ENCODE results near the gene PIEZO2. TPM values are rescaled to one million over a fixed set of nuclear protein-coding genes. Genes with fewer than 3 reads are reported as not detected.

The PIEZO2 gene
- total RNA-seq, 1 donor from 2014 or later = 3.9 TPM

DNA sequence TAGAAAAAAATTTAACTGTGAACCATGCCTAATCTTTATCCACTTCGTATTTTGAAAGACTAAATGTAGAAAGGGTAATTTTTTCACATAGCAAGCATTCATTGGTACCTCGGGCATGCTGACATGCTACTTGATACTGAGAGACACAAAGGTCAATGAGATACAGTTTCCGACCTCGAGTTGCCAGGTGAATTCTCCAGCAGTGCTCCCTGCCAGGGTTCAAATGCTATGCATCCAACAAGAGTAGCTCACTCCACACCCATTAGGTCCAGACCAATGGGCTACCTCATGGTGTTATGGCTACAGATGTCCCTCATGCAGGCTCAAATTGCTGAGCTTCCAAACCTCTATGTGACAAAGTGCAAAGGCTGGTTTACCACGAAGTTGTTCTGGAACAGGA lies 305.8 kb downstream of the PIEZO2 start:
- DNase-seq (ENCODE audit: low spot score) = no peak

DNA sequence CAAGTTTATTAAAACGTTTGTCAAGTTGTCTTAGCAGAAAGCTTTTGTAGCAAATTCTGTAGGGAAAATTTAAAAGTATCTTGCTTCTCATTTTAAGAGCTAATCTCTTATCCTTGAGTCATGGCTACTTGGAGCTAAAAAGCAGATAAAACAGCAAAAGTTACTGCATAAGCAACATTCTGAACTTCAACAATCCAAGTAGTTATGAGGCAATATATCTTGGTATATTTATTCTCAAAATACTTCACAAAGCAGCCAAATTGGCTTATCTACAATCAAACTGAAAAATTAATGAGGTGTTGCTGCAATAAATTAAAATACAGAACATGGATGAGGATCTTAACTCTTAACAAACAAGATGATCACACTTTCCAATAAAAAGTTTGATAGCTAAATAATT lies 306.5 kb downstream of the PIEZO2 start:
- no peak for DNase-seq (ENCODE audit: low spot score)

DNA sequence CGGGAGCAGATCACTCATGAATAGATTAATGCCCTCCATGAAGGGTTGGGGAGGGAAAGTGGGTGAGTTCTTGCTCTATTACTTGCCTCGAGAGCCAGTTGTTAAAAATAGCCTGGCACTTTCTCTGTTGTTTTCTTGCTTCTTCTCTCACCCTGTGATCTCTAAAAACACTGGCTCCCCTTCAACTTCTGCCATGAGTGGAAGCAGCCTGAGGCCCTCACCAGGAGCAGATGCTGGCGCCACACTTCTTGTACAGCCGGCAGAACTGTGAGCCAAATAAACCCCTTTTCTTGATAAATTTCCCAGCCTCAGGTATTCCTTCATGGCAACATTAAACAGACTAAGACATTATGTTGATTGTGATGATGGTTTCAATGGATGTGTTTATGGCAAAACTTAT lies 307.0 kb downstream of the PIEZO2 start:
- no peak for DNase-seq (ENCODE audit: low spot score)

DNA sequence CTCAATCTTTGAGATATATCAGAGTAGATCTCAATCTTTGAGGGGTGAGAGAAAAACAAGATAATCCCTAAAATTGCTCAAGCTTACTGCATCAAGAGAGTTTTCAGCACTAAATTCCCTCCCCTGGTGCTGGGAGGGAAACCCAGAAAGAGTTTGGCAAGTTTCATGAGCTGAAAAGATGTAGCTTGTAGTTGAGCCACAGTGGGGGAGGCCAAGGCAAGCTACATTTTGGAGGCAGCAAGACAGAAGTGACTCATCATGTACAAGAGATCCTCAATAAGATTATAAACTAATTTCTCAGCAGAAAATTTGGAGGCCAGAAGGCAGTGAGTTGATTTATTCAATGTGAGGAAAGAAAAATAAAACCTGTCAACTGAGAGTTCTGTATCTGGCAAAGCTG lies 308.2 kb downstream of the PIEZO2 start:
- DNase-seq (ENCODE audit: low spot score) = no peak

DNA sequence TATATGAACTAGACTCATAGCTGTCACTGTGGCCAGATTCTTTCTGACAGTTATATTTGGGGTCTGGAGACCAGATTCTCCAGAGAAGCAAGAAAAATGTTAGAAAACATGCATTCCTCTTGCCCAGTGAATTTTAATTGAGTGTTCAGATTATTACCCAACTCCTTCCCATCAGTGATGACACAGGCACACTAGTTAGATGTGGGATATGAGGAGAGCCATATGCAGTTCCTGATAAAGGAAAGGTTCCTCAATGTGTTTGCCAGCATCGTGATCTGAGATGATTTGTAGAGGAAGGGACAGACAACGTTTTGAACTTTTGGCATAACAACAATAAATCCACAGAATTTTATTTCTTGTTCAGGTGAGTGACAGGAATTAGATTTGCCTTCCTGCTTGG lies 308.6 kb downstream of the PIEZO2 start:
- no peak for DNase-seq (ENCODE audit: low spot score)

DNA sequence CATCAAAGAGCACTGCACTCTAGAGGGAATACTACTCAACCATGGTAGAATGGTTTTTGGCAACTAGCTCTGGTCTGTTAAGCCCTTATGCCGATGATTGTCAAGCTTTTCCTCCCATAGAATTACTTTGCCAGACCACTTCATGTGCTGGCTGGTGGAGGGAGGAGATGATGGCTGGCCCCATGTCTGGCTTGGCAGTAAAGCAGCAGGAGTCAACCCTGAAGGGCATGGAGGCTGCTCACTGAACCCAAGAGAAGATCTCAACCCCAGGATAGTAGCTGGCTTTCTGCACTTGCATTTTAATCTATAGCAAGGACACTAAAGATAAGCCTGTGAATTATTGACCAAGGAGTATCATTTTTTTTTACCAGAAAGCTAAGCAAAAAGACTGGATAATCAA lies 309.9 kb downstream of the PIEZO2 start:
- no peak for DNase-seq (ENCODE audit: low spot score)

DNA sequence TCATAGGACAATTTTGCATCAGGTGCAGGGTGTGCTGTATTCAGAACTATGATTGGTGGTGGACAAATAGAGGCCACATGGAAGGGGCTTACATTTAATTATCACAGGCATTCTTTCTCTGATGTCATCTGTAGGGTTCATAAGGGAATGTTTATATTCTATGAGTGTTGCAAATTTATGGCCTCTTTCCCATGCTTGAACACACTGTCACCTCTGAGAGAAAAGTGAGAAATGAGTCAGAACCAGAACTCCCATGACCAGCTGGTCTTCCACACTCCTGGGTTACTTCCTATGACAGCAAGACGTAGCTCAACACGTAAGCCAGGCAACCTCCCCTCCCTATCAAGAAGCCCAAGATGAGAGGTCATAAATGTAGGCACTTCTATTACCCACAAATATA lies 310.8 kb downstream of the PIEZO2 start:
- no peak for DNase-seq (ENCODE audit: low spot score)

DNA sequence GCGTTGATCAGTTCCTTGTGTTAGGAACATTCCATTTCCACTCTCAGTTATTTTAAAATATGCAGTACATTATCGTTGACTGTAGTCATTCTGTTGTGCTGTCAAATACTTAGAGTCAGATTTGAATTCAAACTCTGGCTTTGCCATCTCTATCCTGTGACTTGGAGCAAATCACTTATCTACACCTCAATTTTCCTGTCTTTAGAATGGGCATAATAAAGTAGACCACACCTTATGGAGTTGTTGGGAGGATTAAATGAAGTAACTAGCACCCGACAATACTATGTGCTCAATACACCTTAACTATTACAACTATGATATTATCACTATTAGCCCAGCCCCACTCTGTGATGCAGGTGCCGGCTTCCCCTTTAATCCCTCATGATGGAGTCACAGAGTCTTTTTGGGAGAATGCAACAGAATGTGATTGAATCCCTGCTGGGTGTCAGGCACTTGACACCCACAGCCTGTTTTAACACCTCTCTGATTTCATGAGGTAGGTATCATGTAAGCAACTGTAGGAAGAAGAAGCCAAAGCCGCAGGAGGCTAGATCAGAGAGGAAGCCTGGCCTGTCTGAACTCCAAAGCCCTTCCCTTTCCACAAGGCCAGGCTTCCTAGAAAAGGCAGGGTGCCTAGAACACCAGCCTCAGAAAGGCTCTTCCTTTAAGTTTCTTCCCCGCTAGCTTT lies 315.1 kb downstream of the PIEZO2 start:
- DNase-seq (ENCODE audit: low spot score) = no peak

DNA sequence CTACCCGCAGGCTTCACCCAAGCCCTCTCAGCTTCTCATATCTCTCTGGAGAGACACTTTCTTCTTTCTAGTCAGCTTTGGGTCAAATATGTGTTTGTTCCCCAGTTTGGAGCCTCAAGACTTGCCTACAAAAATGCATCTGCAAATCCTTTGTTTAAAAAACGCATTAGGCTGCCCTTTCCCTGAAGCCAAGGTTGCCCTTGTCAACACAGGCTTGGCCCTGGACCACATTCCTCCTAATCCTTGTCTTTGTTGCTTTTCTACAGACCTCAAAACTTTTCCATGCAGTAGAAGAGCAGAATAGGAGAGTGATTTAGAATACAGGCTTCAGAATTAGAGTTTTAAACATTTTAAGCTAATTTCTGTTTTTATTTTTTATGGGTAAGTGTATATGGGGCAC lies 315.7 kb downstream of the PIEZO2 start:
- no peak for DNase-seq (ENCODE audit: low spot score)

DNA sequence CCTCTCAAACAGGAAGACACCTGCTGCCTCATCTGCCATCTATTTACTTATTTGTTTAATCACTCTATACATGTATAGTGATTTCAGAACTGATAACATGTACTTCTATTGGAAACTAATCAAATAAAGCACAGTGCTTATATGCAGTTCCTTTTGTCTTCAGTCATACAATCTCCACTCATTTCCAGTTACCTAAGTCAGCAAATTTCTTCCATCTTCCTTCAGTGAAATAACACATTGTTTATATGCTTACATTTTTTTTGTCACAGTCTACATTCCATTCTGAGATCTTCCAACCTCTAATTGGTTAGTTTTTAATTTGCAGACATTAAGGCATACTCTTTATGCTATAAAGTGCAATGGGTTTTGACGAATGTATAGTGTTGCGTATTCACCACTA lies 323.0 kb downstream of the PIEZO2 start:
- no peak for DNase-seq (ENCODE audit: low spot score)

DNA sequence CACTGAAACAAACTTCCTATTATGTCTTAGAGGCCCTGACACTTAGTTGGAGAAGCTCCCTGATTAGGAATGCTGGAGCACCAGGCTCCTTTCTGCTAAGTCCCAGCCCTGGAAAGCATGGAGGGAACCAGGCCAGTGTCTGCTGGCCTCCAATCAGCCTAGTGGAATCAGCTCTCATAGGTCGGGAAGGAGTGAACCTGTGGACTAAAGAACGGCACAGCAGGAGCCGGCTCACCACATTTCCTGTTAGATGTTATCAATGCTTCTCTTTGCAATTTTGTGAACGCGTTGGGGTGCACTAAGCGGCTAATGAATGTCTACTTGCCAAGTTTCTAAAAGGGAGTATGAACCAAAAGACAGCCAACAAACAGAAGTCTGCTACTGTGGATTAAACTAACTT lies 326.9 kb downstream of the PIEZO2 start:
- DNase-seq (ENCODE audit: low spot score) = no peak

DNA sequence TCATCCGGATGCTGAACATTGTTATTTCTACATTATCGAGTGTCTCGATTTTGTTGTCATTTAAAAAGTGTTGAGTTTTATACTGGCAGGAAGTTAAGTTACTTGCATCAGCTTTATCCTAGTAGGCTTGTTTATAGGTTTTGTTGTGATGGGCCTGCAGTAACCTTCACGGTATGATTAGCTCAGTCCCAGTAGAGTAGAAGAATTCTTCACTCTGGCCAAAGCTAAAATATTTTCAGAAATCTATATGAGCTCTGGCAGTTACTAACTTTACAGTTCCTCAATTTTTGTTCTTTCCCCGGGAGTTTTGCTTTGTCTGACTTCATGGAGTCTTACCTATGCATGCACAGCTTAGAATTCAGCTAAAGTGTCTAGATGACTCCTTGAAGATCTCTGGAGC lies 328.7 kb downstream of the PIEZO2 start:
- no peak for DNase-seq (ENCODE audit: low spot score)

DNA sequence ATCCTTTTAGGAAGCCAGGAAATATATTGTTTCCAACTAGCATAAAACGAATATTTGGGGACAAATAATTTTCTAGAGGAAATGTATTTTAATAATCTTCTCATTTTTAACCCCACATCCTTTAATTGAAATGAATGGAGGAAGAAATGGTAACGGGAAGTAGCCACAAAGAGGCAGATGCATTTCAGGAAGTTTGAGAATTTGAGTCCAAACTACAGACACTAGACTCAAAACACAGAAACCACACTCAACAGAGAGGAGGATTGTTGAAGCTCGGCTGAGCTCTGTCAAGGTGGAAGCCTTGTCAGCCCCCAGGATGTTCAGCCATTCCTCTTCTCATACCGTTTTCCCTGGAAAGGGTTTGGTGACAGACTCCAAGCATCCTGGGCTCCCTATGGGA lies 335.0 kb downstream of the PIEZO2 start:
- no peak for DNase-seq (ENCODE audit: low spot score)

DNA sequence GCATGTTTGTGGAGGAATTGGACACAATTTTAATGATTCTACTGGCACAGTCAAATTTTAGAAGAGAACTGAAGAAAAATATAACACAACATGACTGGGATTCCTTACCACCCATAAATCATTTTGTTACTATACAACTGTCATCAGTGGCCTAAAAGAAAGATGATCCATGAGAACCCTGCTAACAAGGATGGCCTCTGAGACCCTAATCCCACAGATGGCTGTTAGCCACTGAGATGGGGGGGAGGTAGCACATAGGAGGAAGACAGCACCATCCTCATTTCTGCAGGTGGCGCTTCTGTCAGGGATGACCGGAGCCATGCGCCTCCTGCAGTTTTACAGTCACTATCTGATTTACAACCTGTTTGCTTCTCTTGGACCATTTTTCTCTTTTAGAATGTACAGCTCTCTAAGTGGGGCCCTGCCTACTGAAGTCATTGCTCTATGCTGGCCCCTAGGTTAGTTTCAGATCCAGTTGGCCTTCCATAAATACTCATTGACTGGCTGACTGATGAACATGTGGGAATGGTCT lies 343.7 kb downstream of the PIEZO2 start:
- no peak for DNase-seq (ENCODE audit: low spot score)

DNA sequence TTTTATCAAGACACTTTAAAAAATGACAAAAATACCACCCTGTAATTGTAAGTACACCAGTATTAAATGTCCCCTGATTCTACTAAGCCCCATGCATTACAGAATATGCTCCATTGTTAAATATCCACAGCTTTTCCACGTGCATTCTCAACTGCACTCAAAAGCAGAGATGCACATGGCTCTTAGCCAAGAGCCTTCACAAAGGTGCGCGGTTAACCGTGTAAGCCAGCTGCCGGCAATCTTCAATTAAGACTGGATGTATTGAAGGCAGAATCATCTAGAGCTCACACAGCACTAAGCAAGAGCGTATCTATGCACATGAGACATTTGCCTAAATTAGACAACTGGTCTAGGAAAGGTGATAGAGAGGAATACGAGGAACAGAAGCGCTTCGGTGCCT lies 345.2 kb downstream of the PIEZO2 start:
- DNase-seq (ENCODE audit: low spot score) = no peak

DNA sequence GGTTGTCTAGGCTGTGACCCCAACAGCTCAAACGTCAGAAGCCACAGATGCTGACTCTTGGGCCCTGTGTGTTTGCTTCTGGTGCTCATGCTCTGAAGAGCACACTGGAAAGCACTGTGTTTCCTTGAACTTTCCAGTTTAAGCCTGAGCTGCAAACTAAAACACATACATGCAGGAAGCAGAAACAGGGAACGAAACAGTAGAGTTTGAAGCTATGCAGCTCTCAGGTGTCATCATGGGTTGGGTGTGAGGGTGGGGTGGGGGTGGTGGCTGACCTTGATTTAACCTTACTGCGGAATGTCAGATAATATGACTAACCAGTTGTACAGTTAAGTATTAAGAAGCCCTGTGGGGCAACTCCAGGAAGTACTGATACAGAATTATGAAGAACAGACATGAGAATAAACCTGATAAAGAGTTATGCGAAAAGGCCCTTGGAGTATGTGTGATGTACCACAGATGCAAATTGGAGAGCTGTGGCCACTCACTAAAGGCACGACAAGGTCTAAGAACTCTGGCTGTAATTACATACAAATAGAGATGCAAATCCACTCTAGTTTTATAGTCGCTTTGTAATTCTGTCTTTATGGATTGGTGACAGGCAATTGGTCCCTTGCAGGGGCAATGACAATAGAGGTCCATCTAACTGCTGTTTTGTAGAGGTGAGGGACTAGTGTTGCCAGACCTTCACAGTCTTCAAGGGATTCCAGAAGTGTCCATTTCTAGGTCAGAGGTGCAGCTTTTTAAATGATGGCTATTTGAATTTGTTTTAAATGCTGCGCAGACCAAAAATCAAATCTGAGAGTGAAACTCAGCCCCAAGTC lies 350.4 kb downstream of the PIEZO2 start:
- DNase-seq (ENCODE audit: low spot score) = peak; percentile 72

DNA sequence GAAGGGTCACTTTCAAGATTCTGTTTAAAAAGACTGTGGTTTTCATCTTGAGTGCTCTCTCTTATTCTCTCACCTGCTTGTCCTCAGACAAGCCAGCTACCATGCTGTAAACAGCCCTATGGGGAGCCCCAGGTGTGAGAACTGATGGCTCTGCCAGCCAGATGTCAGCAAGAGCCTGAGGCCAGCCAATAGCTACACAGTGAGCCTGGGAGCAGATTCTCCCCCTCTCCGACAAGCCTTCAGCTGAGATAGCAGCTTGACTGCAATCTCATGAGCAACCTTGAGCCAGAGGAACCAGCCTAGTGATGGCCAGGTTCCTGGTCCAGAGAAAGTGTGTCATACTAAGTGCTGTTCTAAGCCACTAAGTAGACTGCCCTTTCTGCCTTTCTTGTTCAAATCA lies 351.5 kb downstream of the PIEZO2 start:
- no peak for DNase-seq (ENCODE audit: low spot score)

DNA sequence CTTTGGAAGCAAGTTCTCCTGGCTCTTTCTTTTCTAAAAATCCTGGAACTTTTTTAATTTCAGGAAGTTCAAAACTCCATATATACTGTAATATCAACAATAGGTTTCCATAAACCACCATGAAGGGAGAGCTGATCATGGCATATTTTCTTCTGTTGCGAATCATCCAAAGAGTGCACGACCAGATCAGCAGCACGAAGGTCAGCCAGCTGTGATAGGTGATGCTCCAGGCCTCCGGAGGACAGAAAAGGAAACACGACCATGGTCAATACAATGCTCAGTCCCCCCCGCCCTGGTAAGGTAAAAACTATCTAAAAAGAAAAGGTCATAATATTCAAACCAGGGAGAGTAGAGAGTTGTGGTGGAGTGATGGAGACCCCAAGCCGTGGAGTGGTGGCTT lies 354.6 kb downstream of the PIEZO2 start:
- no peak for DNase-seq (ENCODE audit: low spot score)

DNA sequence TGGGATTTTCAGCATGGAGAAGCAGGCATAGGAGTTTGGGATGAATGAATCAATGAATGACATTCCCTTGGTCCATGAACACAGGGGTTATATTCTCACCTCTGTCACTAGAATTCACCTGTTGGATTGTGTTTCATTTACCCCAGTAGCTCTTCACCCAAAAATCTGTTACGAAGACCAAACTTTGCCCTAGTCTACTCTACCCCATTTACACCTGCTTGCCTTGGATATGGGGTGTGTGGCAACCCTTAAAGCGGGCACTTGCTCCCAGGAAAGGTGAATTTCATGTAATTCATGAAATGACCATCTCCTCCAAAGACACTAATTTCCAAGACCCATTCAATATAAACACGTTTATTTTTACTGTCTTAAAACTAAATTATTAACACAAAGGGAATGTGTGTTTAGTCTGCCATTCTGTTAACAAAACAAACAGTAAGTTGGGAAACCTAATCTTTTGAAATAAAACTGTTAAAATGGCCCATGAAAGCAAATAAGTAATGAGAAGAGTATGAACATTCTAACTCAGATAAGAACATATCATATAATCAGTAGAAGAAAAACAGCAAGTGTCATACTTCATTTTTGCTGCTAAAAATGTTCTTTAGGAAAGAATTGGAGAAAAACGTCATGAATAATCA lies 355.5 kb downstream of the PIEZO2 start:
- no peak for DNase-seq (ENCODE audit: low spot score)

DNA sequence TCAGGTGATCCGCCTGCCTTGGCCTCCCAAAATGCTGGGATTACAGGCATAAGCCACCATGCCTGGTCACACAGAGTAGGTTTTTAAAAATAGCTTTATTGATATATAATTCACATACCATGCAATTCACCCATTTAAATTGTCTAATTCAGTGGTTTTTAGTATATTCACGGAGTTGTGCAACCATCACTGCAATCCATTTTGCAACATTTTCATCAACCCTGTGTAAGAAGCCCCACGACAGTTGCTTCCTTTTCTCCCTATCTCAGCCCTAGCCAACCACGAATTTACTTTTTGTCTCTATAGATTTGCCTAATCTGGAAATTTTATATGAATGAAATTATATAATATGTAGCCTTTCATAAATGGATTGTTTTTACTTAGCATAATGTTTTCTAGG lies 357.2 kb downstream of the PIEZO2 start:
- DNase-seq (ENCODE audit: low spot score) = no peak

DNA sequence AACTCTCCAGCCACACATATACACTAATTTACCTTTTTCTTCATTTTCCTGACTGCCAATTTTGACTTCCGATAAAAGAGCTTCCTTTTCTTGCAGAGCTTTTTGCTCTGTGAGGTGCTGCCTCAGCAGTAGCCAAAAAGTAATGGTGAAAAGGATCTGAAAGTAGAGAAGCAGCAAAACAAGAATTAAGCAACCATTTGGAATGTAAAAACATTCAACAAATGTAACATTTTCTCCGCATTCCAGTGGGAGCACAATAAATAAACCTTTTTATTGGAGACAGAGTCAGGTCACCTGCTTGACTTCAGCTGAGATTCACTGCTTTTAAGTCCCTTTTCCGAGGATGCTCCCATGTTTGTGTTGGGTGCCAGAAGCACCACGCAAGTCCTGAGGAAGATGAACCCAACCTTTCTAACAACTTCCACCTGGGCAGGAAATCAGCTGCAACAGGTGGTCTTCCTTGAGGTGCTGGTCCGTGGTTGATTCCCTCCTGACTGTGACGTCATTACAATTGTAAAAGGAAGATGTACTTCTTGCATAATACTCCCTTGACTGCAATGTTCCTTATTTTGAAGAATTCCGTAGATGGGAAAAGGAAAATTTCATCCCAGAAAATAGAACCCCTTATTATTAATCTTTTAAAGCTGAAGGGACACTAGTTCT lies 358.1 kb downstream of the PIEZO2 start:
- DNase-seq (ENCODE audit: low spot score) = no peak

DNA sequence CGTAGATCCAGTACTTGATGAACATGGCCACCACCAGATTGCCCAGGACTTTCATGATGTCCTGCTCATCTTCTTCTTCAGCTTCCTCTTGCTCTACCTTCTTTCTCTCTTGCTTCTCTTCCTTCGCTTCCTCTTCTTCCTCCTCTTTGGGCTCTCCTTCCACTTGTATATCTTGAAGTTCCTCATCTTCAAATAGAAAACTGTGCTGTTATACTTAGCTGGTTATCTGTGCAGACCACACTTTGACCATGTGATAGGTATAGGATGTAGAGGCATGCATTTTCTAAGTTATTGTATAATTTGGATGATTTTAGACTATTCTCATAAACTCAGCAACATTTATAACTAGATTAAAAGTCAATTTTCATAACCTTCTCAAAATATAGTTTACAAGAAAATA lies 360.2 kb downstream of the PIEZO2 start:
- DNase-seq (ENCODE audit: low spot score) = no peak
